Gastroesophageal sphincter (tissue), 3 donors: Measurements from ENCODE around the gene CCDC54.

ENCODE experiments used
- CTCF ChIP-seq, 4 experiments: fragments of 200-600 bp in 2 of 4; fragments of 450-650 bp in 2 of 4; sonication (generic) in 1 of 4; IDR thresholded peaks; one replicate each; pipeline ENCODE4 v1.5.1; 2017 to 2019; ENCODE audit warnings: antibody characterized with exemption in 4 of 4, mild to moderate bottlenecking in 2 of 4, moderate library complexity in 2 of 4
- POLR2A ChIP-seq, 2 donors: fragments of 450-650 bp; IDR thresholded peaks; one replicate each; pipeline ENCODE4 v1.6.1; 2017; ENCODE audit warnings: antibody characterized with exemption in 2 of 2, mild to moderate bottlenecking in 2 of 2, moderate library complexity in 1 of 2

GRCh38 chr3:107412376-107412775 is 35.1 kb downstream of the CCDC54 start:
- no peak for TF ChIP-seq POLR2A (IDR thresholded peaks at IDR 0.05)
- TF ChIP-seq CTCF (IDR thresholded peaks at IDR 0.05) = no peak
